ENCODE results near the gene CELF4.

Gene CELF4

DNA sequence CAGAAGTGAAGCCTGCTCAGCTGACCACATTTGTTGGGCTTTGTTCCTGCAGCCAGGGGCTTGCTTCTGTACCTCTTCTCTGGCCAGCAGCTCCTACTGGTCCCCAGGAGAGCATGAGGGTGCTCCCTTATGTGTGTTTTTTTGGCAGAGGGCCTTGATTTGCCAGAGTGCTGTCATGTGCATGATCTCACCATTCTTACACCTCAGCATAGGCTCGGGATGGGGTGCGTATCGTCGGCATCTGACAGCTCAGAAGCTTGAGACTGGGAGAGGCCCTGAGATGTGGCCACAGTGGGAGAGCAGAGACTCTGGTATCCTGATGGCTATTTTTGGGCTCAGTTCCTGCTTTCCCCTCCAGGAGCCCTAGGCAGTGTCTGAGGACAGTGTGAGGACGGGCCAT lies 71.2 kb downstream of the CELF4 start:
- TF ChIP-seq GATA2 (IDR thresholded peaks at IDR 0.05; ENCODE audit: low read depth, low read length): no peak
- no peak for TF ChIP-seq GATA3 (IDR thresholded peaks at IDR 0.05; ENCODE audit: low read depth, low read length)

DNA sequence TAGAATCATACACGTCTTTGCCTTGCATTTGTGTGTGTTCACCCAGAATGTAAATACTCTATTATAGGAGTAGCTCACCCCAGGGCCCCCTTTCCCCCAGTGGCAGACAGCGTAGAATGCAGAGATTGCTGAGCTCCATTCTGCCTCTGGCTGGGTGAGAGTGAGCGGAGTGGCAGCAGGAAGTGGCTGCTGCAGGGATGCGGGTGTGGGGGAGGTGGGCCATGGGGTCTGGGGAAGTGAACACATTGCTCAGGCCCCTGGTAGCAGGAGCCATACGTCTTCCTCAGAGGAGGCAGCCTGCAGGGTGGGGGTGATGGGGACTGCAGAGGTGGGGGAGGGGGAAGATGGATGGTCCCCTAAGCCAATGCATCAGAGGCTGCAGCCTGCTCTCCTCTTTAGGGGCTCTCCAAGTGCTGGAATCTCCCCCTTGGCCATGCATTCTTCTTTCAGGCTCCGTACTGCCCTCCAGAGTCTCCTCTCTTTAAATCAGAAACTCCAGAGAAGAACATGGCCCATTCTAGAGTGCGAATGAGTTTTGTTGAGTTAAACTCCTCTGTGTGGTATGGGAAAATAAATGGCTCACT lies 72.2 kb downstream of the CELF4 start:
- no peak for TF ChIP-seq GATA3 (IDR thresholded peaks at IDR 0.05; ENCODE audit: low read depth, low read length)
- TF ChIP-seq GATA2 (IDR thresholded peaks at IDR 0.05; ENCODE audit: low read depth, low read length): no peak

DNA sequence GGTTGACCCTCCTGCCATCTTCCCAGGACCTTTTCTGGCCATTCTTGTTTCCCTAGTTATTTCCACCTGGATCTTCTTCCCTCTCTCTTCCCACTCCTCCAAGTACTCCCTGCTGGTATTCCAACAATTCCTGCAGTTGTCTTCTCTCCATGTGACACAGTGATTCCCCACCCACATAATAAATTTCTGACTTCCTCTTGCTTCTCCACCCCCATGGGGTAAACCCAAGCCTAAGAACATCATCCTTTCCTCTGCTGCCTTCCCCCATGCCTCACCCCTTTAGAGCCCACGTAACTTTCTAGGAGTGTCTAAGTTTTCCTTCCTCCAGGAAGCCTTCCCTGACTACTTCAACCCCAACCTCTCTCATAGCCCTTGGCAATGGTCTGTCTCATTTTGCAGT lies 72.6 kb downstream of the CELF4 start:
- TF ChIP-seq GATA3 (IDR thresholded peaks at IDR 0.05; ENCODE audit: low read depth, low read length) (no peak), GATA2 (IDR thresholded peaks at IDR 0.05; ENCODE audit: low read depth, low read length) (no peak)

DNA sequence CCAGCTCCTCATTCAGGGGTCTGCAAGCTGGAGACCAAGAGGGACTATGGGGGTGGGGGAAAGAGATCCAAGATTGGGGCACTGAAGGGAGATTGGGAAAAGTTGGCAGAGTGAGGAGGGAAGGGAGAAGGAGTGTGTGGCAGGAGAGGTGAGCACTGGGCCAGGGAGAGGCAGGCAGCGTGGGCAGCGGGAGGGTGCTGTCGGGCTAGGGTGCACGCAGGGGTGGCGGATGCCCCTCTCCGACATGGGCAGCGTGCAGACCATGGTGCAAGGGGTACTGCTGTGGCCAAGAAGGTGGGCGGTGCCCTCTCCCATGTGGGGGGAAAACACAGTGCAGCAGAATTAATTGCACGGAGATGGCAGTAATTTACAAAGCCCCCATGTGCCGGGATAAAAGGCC lies 74.1 kb downstream of the CELF4 start:
- TF ChIP-seq GATA2 (IDR thresholded peaks at IDR 0.05; ENCODE audit: low read depth, low read length) (no peak), GATA3 (IDR thresholded peaks at IDR 0.05; ENCODE audit: low read depth, low read length) (no peak)

DNA sequence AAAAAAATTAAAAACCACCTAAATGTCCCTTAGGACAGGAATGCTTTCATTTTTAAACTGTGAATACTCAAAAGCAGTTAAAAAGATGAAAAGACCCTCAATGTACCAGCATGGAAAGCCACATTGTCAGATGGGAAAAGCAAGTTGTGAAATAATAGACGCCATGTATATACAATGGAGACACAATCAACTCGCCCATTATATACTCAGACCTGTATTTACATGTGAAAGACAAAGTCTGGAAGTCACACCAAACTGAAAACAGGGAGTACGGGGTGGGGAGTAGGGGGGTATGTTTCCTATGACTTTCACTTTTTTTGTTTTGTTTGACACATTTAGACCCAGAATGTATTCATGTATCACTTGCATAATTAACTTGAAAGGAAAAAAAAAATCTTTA lies 75.6 kb downstream of the CELF4 start:
- TF ChIP-seq GATA2 (IDR thresholded peaks at IDR 0.05; ENCODE audit: low read depth, low read length): no peak
- no peak for TF ChIP-seq GATA3 (IDR thresholded peaks at IDR 0.05; ENCODE audit: low read depth, low read length)

DNA sequence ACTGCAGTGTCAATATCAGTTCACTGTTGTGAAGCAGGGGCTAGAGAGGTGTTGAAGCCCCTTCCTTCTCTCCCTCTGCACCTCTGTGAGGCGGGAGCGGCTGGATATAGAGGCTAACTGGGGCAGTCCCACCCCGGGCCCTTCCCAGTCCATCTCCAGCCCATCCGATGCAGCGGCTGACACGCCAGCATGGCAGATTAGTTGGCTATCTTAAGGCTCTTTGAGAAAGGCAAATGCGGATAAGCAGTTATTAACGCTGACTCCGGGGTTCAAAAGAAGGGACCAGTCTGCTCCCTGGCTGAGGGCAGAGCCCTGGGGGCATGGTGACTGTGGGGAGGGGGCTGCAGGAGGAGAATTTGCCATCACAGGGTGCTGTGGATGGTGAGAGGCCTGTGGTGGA lies 76.6 kb downstream of the CELF4 start:
- TF ChIP-seq GATA3 (IDR thresholded peaks at IDR 0.05; ENCODE audit: low read depth, low read length) (no peak), GATA2 (IDR thresholded peaks at IDR 0.05; ENCODE audit: low read depth, low read length) (no peak)

DNA sequence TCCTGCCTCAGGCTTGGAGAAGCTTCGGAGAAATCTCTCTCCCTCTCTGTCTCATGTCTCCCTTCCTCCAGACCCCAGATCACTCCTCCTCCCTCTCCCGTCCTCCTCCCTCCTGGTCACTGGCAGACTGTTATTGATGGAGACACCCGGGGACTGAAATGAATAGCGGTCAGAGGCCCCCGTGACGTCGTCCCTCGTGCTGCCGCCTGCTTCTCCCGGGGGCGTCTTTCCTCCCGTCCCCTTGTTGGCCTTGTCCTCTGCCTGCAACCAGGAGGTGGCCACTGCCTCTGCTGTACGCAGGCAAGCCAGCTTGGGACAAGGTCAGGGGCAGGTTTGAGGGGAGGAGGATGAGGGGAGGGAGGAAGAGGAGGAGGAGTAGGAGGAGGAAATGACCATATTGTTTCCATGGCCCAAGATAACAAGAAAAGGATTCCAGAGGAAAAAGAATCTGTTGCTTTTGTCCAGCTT lies 78.2 kb downstream of the CELF4 start:
- TF ChIP-seq GATA3 (IDR thresholded peaks at IDR 0.05; ENCODE audit: low read depth, low read length) (no peak), GATA2 (IDR thresholded peaks at IDR 0.05; ENCODE audit: low read depth, low read length) (no peak)

DNA sequence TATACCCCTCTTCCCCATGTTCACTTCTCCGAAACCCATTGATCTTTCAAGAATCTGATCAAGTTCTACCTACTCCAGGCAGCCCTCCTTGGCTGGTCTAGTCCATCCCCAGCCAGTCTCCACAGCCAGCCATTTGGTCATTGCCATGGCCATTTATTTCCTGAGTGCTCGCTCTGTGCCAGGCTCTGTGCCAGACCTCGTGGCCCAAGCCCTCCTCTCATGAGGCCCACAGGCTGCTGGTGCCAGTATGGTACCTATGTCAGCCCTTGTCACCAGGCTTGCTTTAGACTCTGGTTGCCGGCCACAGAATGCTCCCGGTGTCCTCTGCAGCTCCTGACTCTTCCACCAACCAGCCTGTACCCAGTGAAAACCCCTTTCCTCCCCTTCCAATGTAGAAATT lies 78.8 kb downstream of the CELF4 start:
- TF ChIP-seq GATA2 (IDR thresholded peaks at IDR 0.05; ENCODE audit: low read depth, low read length) (no peak), GATA3 (IDR thresholded peaks at IDR 0.05; ENCODE audit: low read depth, low read length) (no peak)

DNA sequence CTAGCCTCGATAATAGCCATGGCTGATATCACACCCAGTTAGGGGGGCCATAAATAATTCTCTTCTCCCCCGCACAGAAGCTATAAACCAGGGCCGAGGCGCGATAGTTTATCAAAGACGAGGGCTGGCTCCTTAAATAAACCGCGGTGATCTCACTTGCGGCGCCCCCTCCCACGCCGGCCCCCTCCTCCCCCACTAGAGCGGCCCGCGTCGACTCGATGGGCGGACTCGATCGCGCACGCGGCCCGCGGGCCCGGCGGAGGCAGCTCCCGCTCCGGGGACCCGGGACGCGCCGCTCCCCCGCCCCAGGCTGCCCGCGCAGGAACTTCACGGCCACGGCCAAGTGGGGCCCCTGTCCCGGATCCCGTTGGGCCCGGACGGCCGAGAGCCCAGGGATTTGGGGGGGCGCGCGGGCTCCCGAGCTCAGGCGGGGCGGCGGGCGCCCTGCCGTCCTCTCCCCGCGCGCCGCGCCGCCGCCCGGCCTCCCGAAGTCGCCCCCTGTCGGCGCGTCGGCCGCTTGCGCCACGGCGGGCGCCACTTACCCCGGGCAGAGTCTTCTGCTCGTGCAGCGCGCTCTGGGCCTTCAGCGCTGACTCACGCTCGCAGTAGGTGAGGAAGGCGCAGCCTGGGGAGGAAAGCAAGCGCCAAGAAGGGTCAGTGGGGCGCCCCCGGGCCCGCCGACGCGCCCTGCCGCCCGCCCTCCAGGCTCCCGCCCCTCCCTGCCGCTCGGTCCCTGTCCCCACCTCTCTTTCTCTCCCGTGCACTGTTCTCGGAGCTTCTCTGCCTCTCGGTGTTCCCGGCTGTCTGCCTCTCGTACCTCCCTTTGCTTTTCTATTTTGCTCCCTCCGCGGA lies 80.4 kb downstream of the CELF4 start:
- TF ChIP-seq GATA2 (IDR thresholded peaks at IDR 0.05; ENCODE audit: low read depth, low read length) (no peak), GATA3 (IDR thresholded peaks at IDR 0.05; ENCODE audit: low read depth, low read length) (no peak)

DNA sequence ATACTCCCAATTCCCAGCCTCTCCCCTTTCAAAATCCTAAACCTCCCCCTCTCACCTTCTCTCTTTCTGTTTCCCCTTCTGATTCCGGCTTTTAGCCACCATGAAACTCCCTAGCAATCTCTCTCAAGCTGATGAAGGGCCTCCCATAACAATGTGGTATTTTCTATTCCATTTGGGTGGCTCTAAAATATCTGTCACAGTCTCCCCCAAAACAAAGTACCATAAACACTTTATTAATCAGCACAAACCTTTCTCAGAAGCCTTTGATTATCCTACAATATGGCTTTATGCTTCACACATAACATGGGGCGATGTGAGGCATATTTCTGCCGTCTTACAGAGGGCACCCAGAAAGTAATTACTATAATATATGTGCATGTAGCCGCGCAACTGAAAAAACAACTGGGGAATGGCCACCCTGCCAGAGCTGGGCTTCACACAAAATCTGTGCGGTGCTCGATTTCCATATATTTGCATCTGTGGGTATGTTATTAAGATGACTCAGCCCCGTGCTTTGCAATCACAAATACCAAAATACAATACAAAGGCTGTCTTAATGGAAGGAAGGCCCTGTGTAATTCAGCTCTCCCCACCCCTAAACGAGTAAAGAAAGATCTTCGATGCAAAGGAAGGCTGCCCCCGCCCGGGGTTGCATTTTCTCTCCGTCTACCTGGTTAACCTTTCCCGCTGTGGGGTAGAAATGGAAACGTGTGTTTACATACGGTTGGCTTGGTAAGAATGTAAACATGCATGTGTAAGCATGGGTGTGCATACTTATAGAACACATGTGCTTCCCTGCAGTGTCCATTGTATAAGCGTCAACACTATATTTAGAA lies 81.4 kb downstream of the CELF4 start:
- TF ChIP-seq GATA3 (IDR thresholded peaks at IDR 0.05; ENCODE audit: low read depth, low read length): no peak
- no peak for TF ChIP-seq GATA2 (IDR thresholded peaks at IDR 0.05; ENCODE audit: low read depth, low read length)

DNA sequence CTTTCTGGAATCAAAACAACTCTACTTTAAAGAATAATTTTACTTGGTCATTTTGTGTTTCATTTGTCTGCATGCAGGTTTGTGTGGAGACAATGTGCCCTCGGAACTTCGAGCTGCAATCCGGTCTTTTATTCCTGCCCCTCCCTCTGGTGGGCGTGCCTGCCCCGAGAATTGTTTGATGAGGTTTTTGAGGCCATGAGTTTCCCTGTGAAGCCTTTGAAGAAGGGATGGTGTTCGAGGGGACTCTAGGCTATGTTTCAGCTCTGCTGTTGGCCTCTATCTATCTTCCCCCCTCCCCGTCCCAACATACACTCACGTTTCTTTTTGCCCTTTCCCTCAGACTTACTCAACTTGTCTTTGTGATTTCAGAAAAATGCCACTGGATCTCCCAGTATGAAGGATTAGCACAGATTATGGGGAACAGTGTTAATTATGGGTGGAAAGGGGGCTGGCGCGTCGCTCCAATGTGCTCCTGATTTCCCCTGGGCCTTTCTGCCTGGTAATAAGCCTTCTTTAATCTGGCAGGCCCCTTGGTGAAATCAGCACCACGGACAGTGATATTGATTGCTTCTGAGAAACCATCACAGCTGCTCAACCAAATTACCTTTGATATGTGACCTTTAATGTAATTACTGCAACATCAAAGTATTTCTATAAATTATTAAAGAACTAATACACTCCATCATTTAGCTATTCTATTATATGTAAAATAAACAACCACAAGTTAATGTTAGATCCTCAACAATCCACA lies 82.2 kb downstream of the CELF4 start:
- no peak for TF ChIP-seq GATA2 (IDR thresholded peaks at IDR 0.05; ENCODE audit: low read depth, low read length)
- TF ChIP-seq GATA3 (IDR thresholded peaks at IDR 0.05; ENCODE audit: low read depth, low read length): no peak

DNA sequence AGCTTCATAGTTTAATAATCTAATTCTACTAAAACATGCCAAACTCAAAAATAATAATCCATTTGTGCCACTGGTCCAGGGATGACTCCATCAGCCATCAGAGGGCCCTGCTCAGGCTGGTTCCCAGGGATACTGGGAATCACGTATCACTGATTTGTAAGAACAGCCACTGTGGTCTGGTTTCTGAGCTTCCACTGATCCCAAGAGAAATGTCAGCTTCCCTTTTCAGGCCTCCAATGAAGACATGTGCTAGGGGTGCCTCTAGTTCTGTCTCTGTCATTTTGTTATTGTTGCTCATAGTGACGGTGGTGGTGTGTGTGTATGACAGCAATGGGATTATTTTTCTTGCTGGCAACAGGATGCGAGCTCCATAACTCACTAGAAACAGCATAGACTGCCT lies 83.2 kb downstream of the CELF4 start:
- TF ChIP-seq GATA3 (IDR thresholded peaks at IDR 0.05; ENCODE audit: low read depth, low read length) (no peak), GATA2 (IDR thresholded peaks at IDR 0.05; ENCODE audit: low read depth, low read length) (no peak)

DNA sequence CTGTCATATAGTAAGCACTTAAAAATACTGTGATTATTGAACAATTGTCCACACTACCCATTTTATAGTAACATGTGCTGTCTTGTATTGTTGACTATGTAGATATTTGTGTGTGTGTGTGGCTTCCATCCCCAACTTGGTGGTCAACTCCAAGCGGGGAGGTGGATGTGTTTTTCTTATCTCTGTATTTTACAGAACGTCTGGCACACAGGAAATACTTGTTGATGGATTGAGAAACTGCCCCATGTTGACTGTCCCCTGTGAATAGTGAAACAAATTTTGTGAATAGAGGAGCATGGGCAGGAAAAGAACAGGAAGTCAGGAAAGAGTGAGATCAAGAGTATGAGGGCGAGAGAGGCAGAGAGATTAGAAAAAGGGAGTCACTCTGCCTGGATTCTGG lies 83.6 kb downstream of the CELF4 start:
- TF ChIP-seq GATA3 (IDR thresholded peaks at IDR 0.05; ENCODE audit: low read depth, low read length) (no peak), GATA2 (IDR thresholded peaks at IDR 0.05; ENCODE audit: low read depth, low read length) (no peak)

DNA sequence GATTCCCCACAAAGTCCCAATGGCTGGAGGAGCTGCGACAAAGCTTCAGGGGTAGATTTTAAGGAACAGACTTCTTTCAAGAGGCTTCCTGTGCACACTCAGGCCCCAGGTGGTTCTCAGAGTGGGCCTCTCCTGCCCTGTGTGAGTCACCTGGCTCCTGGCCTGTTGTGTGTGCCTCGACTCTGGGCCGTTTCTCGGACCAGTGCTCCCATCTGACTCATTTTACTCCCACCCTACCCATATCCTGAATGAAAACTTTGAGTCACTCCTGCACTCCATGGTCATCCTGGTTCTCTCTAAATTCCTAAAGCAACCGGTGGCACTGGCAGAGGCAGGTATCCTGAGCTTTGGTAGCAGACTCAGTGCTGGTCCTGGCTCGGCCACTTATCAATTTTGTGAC lies 84.1 kb downstream of the CELF4 start:
- TF ChIP-seq GATA3 (IDR thresholded peaks at IDR 0.05; ENCODE audit: low read depth, low read length): no peak
- TF ChIP-seq GATA2 (IDR thresholded peaks at IDR 0.05; ENCODE audit: low read depth, low read length): no peak

Measured in SH-SY5Y (cell line).